IMR-90 (cell line): ENCODE results near the gene EIF2B5. TPM values are rescaled to one million over a fixed set of nuclear protein-coding genes. Genes with fewer than 3 reads are reported as not detected.

Experiments
- ATAC-seq: fragments of 200-7000 bp; cut with Tn5 transposase; 2 replicates; pipeline ENCODE4 v1.9.1; 2020; ENCODE audit warnings: low read depth, mild to moderate bottlenecking, moderate library complexity
- BruUV-seq: library from RNA; stranded (reverse); fragments of 400-500 nt; replicated peaks from 2 replicates; lab custom pipeline; 2021; lab: Mats Ljungman, UMichigan
- CTCF ChIA-PET: fragments of 300-600 bp; formaldehyde crosslinking; extraction: SDS; loops from one replicate; lab custom pipeline; 2021; ENCODE audit warnings: antibody characterized with exemption; lab: Yijun Ruan, JAX
- POLR2A ChIA-PET: fragments of 300-600 bp; sonication (Branson Sonifier 250); formaldehyde crosslinking; loops from one replicate; lab custom pipeline; 2022; ENCODE audit warnings: antibody characterized with exemption; ENCODE audit not compliant: unreplicated experiment; lab: Charles Lee
- DNase-seq: peaks from one replicate; pipeline ENCODE4 v3.0.0; 2013
- H2AFZ ChIP-seq: replicated peaks from 2 replicates; pipeline ENCODE3; 2013; ENCODE audit warnings: low read length, mild to moderate bottlenecking; ENCODE audit not compliant: poor library complexity
- H2AK5ac ChIP-seq: 2 replicates; pipeline ENCODE4 v1.6.1; 2013; ENCODE audit warnings: low read depth, low read length, inconsistent platforms
- H2AK9ac ChIP-seq: replicated peaks from 2 replicates; pipeline ENCODE3; 2013; ENCODE audit warnings: mild to moderate bottlenecking, low read depth, low read length, moderate library complexity; ENCODE audit not compliant: poor library complexity
- H2BK120ac ChIP-seq: 2 replicates; pipeline ENCODE4 v1.6.1; 2013; ENCODE audit warnings: low read depth, low read length, inconsistent platforms
- H2BK15ac ChIP-seq: 3 replicates; pipeline ENCODE4 v1.6.1; 2013; ENCODE audit warnings: low read depth, low read length, inconsistent platforms
- H2BK20ac ChIP-seq: 2 replicates; pipeline ENCODE4 v1.6.1; 2013; ENCODE audit warnings: low read depth, mild to moderate bottlenecking, inconsistent platforms, low read length, moderate library complexity
- H2BK5ac ChIP-seq: 2 replicates; pipeline ENCODE4 v1.6.1; 2013; ENCODE audit warnings: mild to moderate bottlenecking, low read depth, low read length, inconsistent platforms; ENCODE audit not compliant: poor library complexity, severe bottlenecking
- H3K14ac ChIP-seq: replicated peaks from 2 replicates; pipeline ENCODE4 v1.6.1; 2013; ENCODE audit warnings: low read depth, low read length, inconsistent platforms
- H3K18ac ChIP-seq: 2 replicates; pipeline ENCODE4 v1.6.1; 2013; ENCODE audit warnings: low read depth, low read length, control low read depth
- H3K23ac ChIP-seq: 2 replicates; pipeline ENCODE4 v1.6.1; 2013; ENCODE audit warnings: low read depth, low read length, inconsistent platforms
- H3K27ac ChIP-seq: 2 replicates; pipeline ENCODE4 v1.5.1; 2013; ENCODE audit warnings: mild to moderate bottlenecking, control low read depth, low read length; ENCODE audit not compliant: insufficient read depth
- H3K27me3 ChIP-seq: 2 replicates; pipeline ENCODE4 v1.6.1; 2013; ENCODE audit warnings: low read length; ENCODE audit not compliant: control insufficient read depth, insufficient read depth
- H3K36me3 ChIP-seq: 2 replicates; pipeline ENCODE4 v1.6.1; 2013; ENCODE audit warnings: low read length, mixed read lengths; ENCODE audit not compliant: control insufficient read depth, insufficient read depth
- H3K4ac ChIP-seq: 2 replicates; pipeline ENCODE4 v1.6.1; 2013; ENCODE audit warnings: low read depth, low read length, inconsistent platforms
- H3K4me1 ChIP-seq: 2 replicates; pipeline ENCODE4 v1.6.1; 2013; ENCODE audit warnings: low read length, mixed read lengths; ENCODE audit not compliant: control insufficient read depth, insufficient read depth
- H3K4me2 ChIP-seq: 2 replicates; pipeline ENCODE4 v1.6.1; 2013; ENCODE audit warnings: low read depth, mild to moderate bottlenecking, control low read depth, low read length, moderate library complexity
- H3K4me3 ChIP-seq: 2 replicates; pipeline ENCODE4 v1.5.1; 2013; ENCODE audit warnings: low read depth, mild to moderate bottlenecking, control low read depth, low read length, moderate library complexity; ENCODE audit not compliant: insufficient read depth
- H3K56ac ChIP-seq: 2 replicates; pipeline ENCODE4 v1.6.1; 2013; ENCODE audit warnings: low read length, inconsistent platforms; ENCODE audit not compliant: insufficient read depth; ENCODE audit errors: extremely low read depth
- H3K79me1 ChIP-seq, 2 experiments: 2 replicates each; pipeline ENCODE4 v1.6.1; 2013; ENCODE audit warnings: low read length in 2 of 2, inconsistent platforms in 1 of 2, low read depth in 1 of 2
- H3K9ac ChIP-seq: 2 replicates; pipeline ENCODE4 v1.6.1; 2013; ENCODE audit warnings: low read depth, low read length, control low read depth
- H3K9me1 ChIP-seq: 2 replicates; pipeline ENCODE4 v1.6.1; 2013; ENCODE audit warnings: low read length, inconsistent platforms; ENCODE audit not compliant: insufficient read depth
- H3K9me3 ChIP-seq: 2 replicates; pipeline ENCODE4 v1.6.1; 2013; ENCODE audit warnings: low read length; ENCODE audit not compliant: control insufficient read depth, insufficient read depth
- H4K20me1 ChIP-seq: 2 replicates; pipeline ENCODE4 v1.6.1; 2013; ENCODE audit warnings: low read length, inconsistent platforms; ENCODE audit not compliant: insufficient read depth
- H4K5ac ChIP-seq: 2 replicates; pipeline ENCODE4 v1.6.1; 2013; ENCODE audit warnings: mild to moderate bottlenecking, low read depth, low read length, control low read depth
- H4K8ac ChIP-seq, 2 experiments: 2 replicates each; pipeline ENCODE4 v1.6.1; 2013; ENCODE audit warnings: low read depth in 2 of 2, low read length in 2 of 2, control low read depth in 1 of 2, inconsistent platforms in 1 of 2
- H4K91ac ChIP-seq: 2 replicates; pipeline ENCODE4 v1.6.1; 2013; ENCODE audit warnings: low read depth, low read length, inconsistent platforms; ENCODE audit not compliant: insufficient read depth
- CEBPB ChIP-seq: IDR thresholded peaks from 2 replicates; pipeline ENCODE4 v1.6.1; 2012; ENCODE audit warnings: low read depth, low read length, improper control_type of control experiment
- ELK1 ChIP-seq: fragments of 150-350 bp; IDR thresholded peaks from 2 replicates; pipeline ENCODE4 v1.6.1; 2016; ENCODE audit warnings: low read depth, mild to moderate bottlenecking, low read length, moderate library complexity, borderline replicate concordance
- SMC3 ChIP-seq: fragments of 150-350 bp; IDR thresholded peaks from 2 replicates; pipeline ENCODE4 v1.6.1; 2016; ENCODE audit warnings: low read depth, mild to moderate bottlenecking, antibody characterized with exemption, low read length, moderate library complexity
- WGBS, 2 experiments: methylation state at CpG; one replicate each; pipeline versions ENCODE4 v1.1.5 to v1.1.7; 2013; ENCODE audit warnings: missing lambda C conversion rate in 2 of 2; ENCODE audit not compliant: insufficient read length in 1 of 2; ENCODE audit errors: extremely low coverage in 2 of 2; 5-methylcytosine and 5-hydroxymethylcytosine counted together
- dilution Hi-C: fragments of 300-500 bp; cut with HindIII; formaldehyde crosslinking; loops from one replicate; pipeline ENCODE4 v1.14.3; 2018; ENCODE audit warnings: low sequenced_read_pairs; ENCODE audit not compliant: unreplicated experiment
- in situ Hi-C: fragments of 300-500 bp; cut with MboI; formaldehyde crosslinking; loops from 3 replicates; pipeline ENCODE4 v1.14.3; 2019; ENCODE audit warnings: low sequenced_read_pairs, inconsistent platforms, mixed read lengths
- intact Hi-C: fragments of 100-400 bp; cut with micrococcal nuclease; formaldehyde crosslinking; loops from 2 replicates; pipeline ENCODE4 v1.10.0; 2022
- polyA plus RNA-seq, 3 experiments: library from polyadenylated mRNA; depleted of rRNA; stranded (reverse); fragments of >200 nt; gene quantifications; 2 replicates each; pipeline ENCODE4 v1.2.3, GENCODE V29; 2012; ENCODE audit warnings: low replicate concordance in 1 of 3
- total RNA-seq: library from RNA; depleted of rRNA; stranded (reverse); fragments of >200 nt; gene quantifications from 2 replicates; pipeline ENCODE4 v1.2.3, GENCODE V29; 2012

The EIF2B5 gene
- total and polyA plus RNA-seq, 2 of the 4 experiments (the other 2 are of a cell fraction): 31.7 to 37.6 TPM

DNA sequence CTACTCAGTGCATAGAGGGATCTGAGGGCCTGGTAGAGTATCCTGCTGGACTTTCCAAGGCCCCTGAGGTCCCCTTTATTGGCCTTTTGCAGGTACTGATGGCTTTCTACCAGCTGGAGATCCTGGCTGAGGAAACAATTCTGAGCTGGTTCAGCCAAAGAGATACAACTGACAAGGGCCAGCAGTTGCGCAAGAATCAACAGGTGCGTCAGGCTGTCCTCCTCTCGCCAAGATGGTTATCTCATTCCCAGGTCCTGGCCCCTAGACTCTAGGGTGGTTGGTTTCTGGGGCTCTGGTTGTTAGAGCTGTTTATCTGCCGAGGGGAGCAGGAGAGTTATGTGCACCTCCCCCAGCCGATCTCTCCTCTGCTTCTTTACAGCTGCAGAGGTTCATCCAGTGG is 9.3 kb downstream of the EIF2B5 start:
- intact Hi-C loops: no loop called here
- no peak overlapping the region for H3K27ac ChIP-seq

More for the DNA sequence above, 9.3 kb downstream of the EIF2B5 start:
- Histone ChIP-seq H2AK9ac (no peak overlapping the region), H3K36me3 (peaks cover 45% of the 10 kb centered on the region), H3K4me1 (0 out of 2 replicates have a peak, but pooled peaks cover 2% of the 10 kb centered on the region), H4K91ac (no peak overlapping the region), H3K18ac (no peak overlapping the region), H3K56ac (no peak overlapping the region), H2BK20ac (no peak overlapping the region), H4K20me1 (peaks cover 18% of the 10 kb centered on the region), H3K9ac (no peak overlapping the region), H3K9me1 (no peaks in the 10 kb centered on the region), H2AK5ac (no peak overlapping the region), H2BK120ac (no peak overlapping the region), H3K23ac (no peak overlapping the region), H3K4me3 (no peak overlapping the region), H3K27me3 (no peaks in the 10 kb centered on the region), H4K8ac (no peak overlapping the region), H2BK15ac (no peak overlapping the region), H2AFZ (no peak overlapping the region), H3K14ac (no peak overlapping the region), H3K9me3 (no peaks in the 10 kb centered on the region), H2BK5ac (no peak overlapping the region), H3K4me2 (no peak overlapping the region), H3K79me1 (peaks cover 17 to 24% of the 10 kb centered on the region in 2 experiments), H3K4ac (no peak overlapping the region), H4K5ac (no peak overlapping the region)
- ChIA-PET CTCF (no interaction called here), POLR2A (no interaction called here)
- TSS peak; percentile 26 for BruUV-seq
- dilution Hi-C loops (no loop called here), in situ Hi-C loops (no loop called here)
- no peak for ATAC-seq
- WGBS, 2 experiments: no CpG with 5 or more reads among the region's 5 CpGs
- DNase-seq: no peak
- TF ChIP-seq CEBPB: peak; percentile 90
- TF ChIP-seq ELK1: no peak
- TF ChIP-seq SMC3: no peak
